NCI-H187 (cell line): Measurements from ENCODE around the gene CRY1.
"Not testable (repeated sequence)": the region's sequence is repeated elsewhere in the genome, so short reads cannot be mapped to it uniquely, and the experiment has no call there.

Experiments
- DNase-seq, 2 experiments: peaks; one replicate each; lab custom pipeline; 2025; lab: John Stamatoyannopoulos, UW

The CRY1 gene

DNA sequence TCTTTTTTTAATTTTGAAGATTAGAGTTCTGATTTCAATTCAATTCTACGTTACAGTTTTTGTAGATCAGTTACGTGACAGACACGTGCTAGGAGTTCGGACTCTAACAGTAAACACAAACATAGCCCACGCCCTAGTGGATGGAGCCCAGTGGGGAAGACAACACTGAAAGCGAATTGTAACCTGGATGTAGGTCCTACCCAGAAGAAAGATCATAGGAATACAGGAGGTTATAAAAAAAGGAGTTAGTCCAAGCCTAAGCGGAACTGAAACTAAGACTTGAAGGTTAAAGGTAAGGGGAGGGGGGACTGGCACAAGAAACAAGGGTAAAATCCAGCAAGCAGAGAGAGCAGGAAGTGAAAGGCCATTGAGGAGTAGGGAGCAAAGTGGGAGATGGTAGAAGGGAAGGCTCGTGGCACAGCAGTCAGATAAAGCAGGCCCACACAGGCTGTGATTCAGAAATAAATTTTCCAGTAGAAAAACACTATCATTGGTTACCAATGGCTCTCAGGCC lies 15.7 kb upstream of the CRY1 start:
- DNase-seq = no peak

DNA sequence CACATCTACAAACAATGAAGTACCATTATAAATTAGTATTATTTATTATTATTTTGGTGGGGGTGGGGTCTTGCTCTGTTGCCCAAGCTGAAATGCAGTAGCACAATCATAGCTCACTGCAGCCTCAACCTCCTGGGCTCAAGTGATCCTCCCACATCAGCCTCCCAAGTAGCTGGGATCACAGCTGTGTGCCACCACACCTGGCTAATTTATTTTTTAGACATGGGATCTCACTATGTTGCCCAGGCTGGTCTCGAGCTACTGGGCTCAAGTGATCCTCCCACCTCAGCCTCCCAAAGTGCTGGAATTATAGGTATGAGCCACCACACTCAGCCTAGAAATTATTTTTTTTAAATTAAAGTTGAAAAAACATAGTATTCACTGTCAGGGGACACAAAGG lies 15.0 kb upstream of the CRY1 start:
- not testable (repeated sequence) for DNase-seq

- DNase-seq = no peak
Measured at GRCh38 chr12:107107381-107107780, 14.0 kb upstream of the CRY1 start.

- no peak for DNase-seq
Measured at GRCh38 chr12:107106241-107107025, 13.1 kb upstream of the CRY1 start.

DNA sequence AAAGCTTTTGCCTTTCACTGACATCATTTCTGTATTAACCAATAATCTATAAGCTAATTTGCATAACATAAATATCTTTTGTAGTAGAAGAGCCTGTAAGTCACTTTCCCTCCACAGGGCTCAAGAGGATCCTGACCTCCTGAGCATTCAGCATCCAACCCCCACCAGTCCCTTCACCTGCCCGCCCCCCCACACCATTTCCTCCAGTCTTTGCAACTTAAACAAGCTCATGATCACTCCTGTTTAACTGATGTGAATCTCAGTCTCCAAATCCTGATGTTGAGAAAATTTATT lies 12.0 kb upstream of the CRY1 start:
- DNase-seq = no peak

DNA sequence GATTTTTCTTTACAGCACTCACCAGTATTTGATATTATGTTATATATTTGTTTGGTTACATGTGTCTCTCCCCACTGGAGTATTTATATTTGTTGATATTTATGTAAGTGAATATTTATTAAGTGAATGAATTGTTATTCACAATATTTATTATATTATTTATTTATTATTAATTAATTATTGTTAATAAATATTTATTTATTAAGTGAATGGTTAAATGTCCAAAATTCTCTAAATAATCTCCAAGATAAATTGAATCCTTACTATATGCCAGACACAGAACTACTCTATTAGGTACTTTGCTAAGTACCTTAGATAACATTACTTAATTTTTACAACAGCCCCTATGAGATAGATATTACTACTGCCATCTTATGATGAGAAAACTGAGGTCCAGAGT lies 10.2 kb upstream of the CRY1 start:
- DNase-seq = no peak

- DNase-seq = no peak
Measured at GRCh38 chr12:107103097-107103496, 9.7 kb upstream of the CRY1 start.

GRCh38 chr12:107102294-107102693 lies 8.9 kb upstream of the CRY1 start:
- DNase-seq = no peak

DNA sequence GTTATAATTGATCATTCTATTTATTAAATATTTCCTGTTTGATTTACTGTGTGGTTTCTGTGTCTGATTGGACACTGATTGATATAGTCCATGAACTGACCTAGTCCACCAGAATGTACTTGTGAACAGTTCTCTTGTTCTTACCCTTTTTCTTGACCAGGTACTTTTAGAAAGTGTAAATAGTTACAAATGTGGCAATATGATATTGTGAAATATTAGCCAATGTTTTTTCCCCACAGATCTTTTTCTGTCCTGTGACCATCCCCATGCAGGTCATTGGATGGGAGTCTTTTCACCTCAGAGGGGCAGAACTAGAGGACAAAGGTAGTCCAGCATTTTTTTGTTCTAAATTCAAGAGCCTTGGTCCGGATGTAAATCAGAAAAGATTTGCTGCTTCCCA lies 8.3 kb upstream of the CRY1 start:
- DNase-seq = no peak

DNA sequence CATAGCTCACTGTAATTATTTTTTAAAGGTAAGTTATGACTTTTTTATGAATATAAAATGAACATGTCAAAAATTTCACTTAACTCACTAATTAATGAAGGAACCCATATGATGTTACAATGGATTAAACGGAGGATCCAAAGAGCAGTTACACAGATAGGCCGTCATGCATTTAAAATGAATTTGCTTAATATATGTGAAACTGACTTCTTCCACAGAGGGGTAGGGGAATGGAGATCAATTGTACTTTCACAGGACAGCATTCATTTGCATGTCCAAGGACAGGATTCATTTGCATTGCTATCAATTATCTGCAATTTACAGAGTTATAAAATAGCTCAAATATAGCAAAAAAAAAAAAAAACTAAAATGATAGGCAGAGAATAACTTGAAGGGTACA lies 6.6 kb upstream of the CRY1 start:
- no peak for DNase-seq

- no peak for DNase-seq
Measured at GRCh38 chr12:107096571-107096970, 3.2 kb upstream of the CRY1 start.

DNA sequence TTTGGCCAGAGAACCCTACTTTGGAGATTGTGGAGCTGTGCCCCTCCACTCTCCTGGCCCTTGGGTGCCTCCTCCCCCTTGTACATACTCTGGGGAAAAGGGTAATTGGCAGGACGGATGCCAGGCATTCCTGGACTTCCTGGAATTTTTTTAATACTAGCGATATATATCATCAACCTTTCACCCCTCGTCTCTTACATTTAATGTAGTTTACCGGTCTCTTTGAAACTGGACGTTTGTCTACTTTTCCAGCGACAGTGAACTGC lies 767 bp upstream of the CRY1 start:
- no peak for DNase-seq

- no peak for DNase-seq
Measured at GRCh38 chr12:107092669-107093416, 506 bp downstream of the CRY1 start.

DNA sequence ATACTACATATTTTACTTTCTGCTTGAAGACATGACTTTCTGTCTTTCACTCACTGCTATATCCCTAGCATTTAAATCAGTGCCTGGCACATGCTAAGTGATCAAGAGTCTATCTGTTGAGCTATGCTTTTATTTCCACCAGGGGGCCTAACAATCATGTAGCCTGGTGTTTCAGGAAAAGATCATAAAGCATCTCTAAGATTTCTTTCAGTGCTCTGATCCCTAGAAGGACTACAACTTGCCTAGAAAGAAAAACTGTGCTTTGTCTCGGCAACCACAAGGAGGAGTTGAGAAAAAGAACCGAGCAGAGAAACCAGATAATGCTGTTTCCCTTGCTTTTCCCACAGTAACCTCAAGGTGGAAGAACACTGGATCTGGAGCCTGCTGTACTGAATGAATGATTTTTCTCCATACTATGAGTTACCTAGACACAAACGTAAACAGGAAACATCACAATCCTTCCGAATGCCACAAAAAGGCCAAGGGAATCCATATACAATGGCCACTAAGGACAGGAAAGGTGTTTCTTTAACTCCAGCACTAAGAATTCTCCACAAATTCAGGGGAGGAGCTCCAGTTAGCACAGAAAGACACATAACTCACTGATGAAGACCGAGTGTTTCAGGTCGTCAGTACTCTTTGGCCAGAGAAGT lies 1.2 kb downstream of the CRY1 start:
- peak; percentile 48 to 50 for DNase-seq

DNA sequence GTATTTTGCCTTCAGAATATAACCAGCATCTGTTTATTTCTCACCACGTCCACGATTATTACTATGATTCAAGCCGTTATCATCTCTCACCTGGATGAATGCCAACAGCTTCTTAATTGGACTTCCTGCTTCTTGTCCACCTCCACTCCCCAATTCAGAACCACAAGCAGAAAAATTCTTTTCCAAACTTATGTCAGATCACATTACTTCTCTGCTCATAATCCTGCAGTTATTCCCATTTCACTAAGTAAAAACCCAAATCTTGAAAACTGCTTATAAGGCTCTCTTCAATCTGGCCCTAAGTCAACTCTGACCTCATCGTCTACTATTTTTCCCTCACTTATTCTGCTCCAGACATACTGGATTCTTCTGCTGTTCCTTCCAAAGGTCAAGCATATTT lies 2.0 kb downstream of the CRY1 start:
- no peak for DNase-seq

GRCh38 chr12:107090711-107091110 lies 2.6 kb downstream of the CRY1 start:
- no peak for DNase-seq

DNA sequence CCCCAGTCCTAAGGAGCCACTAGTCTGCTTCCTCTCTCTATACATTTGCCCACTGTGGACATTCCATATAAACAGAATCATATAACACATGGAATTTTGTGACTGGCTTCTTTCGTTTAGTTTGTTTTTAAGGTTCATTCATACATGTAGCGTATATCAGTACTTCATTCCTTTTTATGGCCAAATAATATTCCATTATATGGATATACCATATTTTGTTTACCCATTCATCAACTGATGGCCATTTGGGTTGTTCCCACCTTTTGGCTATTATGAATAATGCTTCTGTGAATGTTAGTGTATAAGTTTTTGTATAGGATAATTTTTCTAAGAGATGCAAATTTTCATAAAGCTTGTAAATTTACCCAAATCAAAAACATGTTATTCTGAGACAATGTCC lies 4.4 kb downstream of the CRY1 start:
- DNase-seq = no peak

- DNase-seq = no peak
Measured at GRCh38 chr12:107086314-107086713, 7.0 kb downstream of the CRY1 start.

GRCh38 chr12:107081778-107082177 lies 11.6 kb downstream of the CRY1 start:
- no peak for DNase-seq

GRCh38 chr12:107080299-107080698 lies 13.1 kb downstream of the CRY1 start:
- DNase-seq = no peak

- no peak for DNase-seq
Measured at GRCh38 chr12:107079172-107080011, 14.0 kb downstream of the CRY1 start.

DNA sequence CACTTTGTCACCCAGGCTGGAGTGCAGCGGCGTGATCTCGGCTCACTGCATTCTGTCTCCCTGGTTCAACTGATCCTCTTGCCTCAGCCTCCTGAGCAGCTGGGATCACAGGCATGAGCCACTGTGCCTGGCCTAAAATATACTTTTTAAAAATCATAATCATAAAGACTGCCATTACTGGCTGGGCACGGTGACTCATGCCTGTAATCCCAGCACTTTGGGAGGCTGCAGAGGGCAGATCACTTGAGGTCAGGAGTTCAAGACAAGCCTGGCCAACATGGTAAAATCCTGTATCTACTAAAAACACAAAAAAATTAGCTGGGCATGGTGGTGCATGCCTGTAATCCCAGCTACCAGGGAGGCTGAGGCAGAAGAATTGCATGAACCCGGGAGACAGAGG lies 20.1 kb downstream of the CRY1 start:
- not testable (repeated sequence) for DNase-seq
